Suprapubic skin (tissue), 4 donors: ENCODE data around the gene RPL18A.

ENCODE experiments used
- EP300 ChIP-seq: sonication (generic); formaldehyde crosslinking; IDR thresholded peaks from one replicate; pipeline ENCODE4 v1.6.1; 2017; ENCODE audit warnings: antibody characterized with exemption
- POLR2A ChIP-seq, 2 donors: fragments of 450-650 bp; IDR thresholded peaks; one replicate each; pipeline ENCODE4 v1.6.1; 2017; ENCODE audit warnings: antibody characterized with exemption in 2 of 2, mild to moderate bottlenecking in 2 of 2, moderate library complexity in 2 of 2
- POLR2AphosphoS5 ChIP-seq, 3 donors: sonication (generic); formaldehyde crosslinking; IDR thresholded peaks; one replicate each; pipeline ENCODE4 v1.6.1; 2017; ENCODE audit warnings: antibody characterized with exemption in 3 of 3
- TF ChIP-seq, protein P1 (sequence below), 2 donors: fragments of 200-600 bp in 1 of 2; fragments of 450-650 bp in 1 of 2; sonication (generic) in 1 of 2; IDR thresholded peaks; one replicate each; pipeline ENCODE4 v1.5.1; 2016 to 2019; ENCODE audit warnings: antibody characterized with exemption in 2 of 2, mild to moderate bottlenecking in 1 of 2, moderate library complexity in 1 of 2

GRCh38 chr19:17869114-17869608 lies 9.5 kb downstream of the RPL18A start:
- TF ChIP-seq POLR2AphosphoS5 (IDR thresholded peaks at IDR 0.05) (no peak), POLR2A (IDR thresholded peaks at IDR 0.05) (no peak), EP300 (no peak)
- TF ChIP-seq, protein P1, sequence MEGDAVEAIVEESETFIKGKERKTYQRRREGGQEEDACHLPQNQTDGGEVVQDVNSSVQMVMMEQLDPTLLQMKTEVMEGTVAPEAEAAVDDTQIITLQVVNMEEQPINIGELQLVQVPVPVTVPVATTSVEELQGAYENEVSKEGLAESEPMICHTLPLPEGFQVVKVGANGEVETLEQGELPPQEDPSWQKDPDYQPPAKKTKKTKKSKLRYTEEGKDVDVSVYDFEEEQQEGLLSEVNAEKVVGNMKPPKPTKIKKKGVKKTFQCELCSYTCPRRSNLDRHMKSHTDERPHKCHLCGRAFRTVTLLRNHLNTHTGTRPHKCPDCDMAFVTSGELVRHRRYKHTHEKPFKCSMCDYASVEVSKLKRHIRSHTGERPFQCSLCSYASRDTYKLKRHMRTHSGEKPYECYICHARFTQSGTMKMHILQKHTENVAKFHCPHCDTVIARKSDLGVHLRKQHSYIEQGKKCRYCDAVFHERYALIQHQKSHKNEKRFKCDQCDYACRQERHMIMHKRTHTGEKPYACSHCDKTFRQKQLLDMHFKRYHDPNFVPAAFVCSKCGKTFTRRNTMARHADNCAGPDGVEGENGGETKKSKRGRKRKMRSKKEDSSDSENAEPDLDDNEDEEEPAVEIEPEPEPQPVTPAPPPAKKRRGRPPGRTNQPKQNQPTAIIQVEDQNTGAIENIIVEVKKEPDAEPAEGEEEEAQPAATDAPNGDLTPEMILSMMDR (IDR thresholded peaks at IDR 0.05) = no peak
